Activated CD8-positive, alpha-beta T cell treated with anti-CD3 and anti-CD28 coated beads for 36 hours (primary cell): ENCODE results near the gene CDKN1A. TPM values are rescaled to one million over a fixed set of nuclear protein-coding genes. Genes with fewer than 3 reads are reported as not detected.

Experiments used
- ATAC-seq: fragments of 200-7000 bp; cut with Tn5 transposase; one replicate; pipeline ENCODE4 v1.10.0; 2021; ENCODE audit warnings: mild to moderate bottlenecking, moderate library complexity
- CTCF ChIA-PET: fragments of 350-600 bp; sonication (Branson Sonifier 250); formaldehyde crosslinking; loops from one replicate; lab custom pipeline; 2021; ENCODE audit warnings: antibody characterized with exemption; lab: Charles Lee
- POLR2A ChIA-PET: fragments of 350-600 bp; sonication (Branson Sonifier 250); formaldehyde crosslinking; loops from one replicate; lab custom pipeline; 2021; ENCODE audit warnings: antibody characterized with exemption; lab: Charles Lee
- DNase-seq: peaks from one replicate; pipeline ENCODE4 v3.0.0-alpha.2; 2020
- H3K27ac Mint-ChIP-seq: one replicate; pipeline ENCODE4 v1.8.0; 2021; ENCODE audit warnings: mild to moderate bottlenecking, mixed read lengths
- H3K27me3 Mint-ChIP-seq: one replicate; pipeline ENCODE4 v1.8.0; 2021; ENCODE audit warnings: mixed read lengths
- H3K36me3 Mint-ChIP-seq: one replicate; pipeline ENCODE4 v1.8.0; 2021; ENCODE audit warnings: low read depth, mixed read lengths
- H3K4me1 Mint-ChIP-seq: one replicate; pipeline ENCODE4 v1.8.0; 2021; ENCODE audit warnings: low read depth, mixed read lengths
- H3K4me3 Mint-ChIP-seq: one replicate; pipeline ENCODE4 v1.8.0; 2021; ENCODE audit warnings: mild to moderate bottlenecking, moderate library complexity, mixed read lengths
- H3K9me3 Mint-ChIP-seq: one replicate; pipeline ENCODE4 v1.8.0; 2021; ENCODE audit warnings: mixed read lengths
- CTCF ChIP-seq: fragments of 200-600 bp; IDR thresholded peaks from one replicate; pipeline ENCODE4 v1.8.0; 2022; ENCODE audit warnings: antibody characterized with exemption, mild to moderate bottlenecking
- intact Hi-C: fragments of 100-400 bp; cut with micrococcal nuclease; formaldehyde crosslinking; loops from one replicate; pipeline ENCODE4 v1.10.0; 2022
- total RNA-seq, 2 experiments: library from RNA; stranded (reverse); gene quantifications; one replicate each; pipeline ENCODE4 v1.2.3, GENCODE V29; 2021

The CDKN1A gene
- total RNA-seq, 2 experiments from 2014 or later = 42.3 to 47.4 TPM

- ATAC-seq (peak; percentile 29), DNase-seq (peak; percentile 83)
- Mint-ChIP-seq H3K27ac (peak overlapping the region; percentile 81), H3K36me3 (peaks cover 53% of the 10 kb centered on the region), H3K9me3 (no peaks in the 10 kb centered on the region), H3K4me1 (peaks cover 41% of the 10 kb centered on the region), H3K27me3 (peaks cover 4% of the 10 kb centered on the region), H3K4me3 (peak overlapping the region; percentile 49)
- intact Hi-C loops = loop anchor here (5.0 kb wide), 2 partner anchors 60 to 75 kb away; no protein-coding TSS in a partner anchor
- ChIA-PET POLR2A (interaction anchor here (0.6 to 1.6 kb wide), 6 partner anchors 13 to 76 kb away, joined by 3 to 5 read pairs (median 4); no protein-coding TSS in a partner anchor), CTCF (interaction anchor here (0.9 to 4.0 kb wide), 14 partner anchors 9 to 335 kb away, joined by 3 to 22 read pairs (median 4); no protein-coding TSS in a partner anchor)
- TF ChIP-seq CTCF = no peak
These were observed 4.0 kb downstream of the CDKN1A start for GRCh38 chr6:36682328-36683144.

GRCh38 chr6:36683145-36683655 lies 4.7 kb downstream of the CDKN1A start:
- peak overlapping the region; percentile 49 for H3K4me3 Mint-ChIP-seq
- H3K27me3 Mint-ChIP-seq = no peaks in the 10 kb centered on the region
- intact Hi-C loops = loop anchor here (5.0 kb wide), 2 partner anchors 61 to 74 kb away; no protein-coding TSS in a partner anchor
- peaks cover 53% of the 10 kb centered on the region for H3K36me3 Mint-ChIP-seq
- no peak for TF ChIP-seq CTCF
- no peaks in the 10 kb centered on the region for H3K9me3 Mint-ChIP-seq
- CTCF ChIA-PET = interaction anchor here (1.7 to 4.0 kb wide), 7 partner anchors 8 to 335 kb away, joined by 5 to 22 read pairs (median 6); no protein-coding TSS in a partner anchor
- ATAC-seq (no peak), DNase-seq (no peak)
- H3K4me1 Mint-ChIP-seq = peaks cover 35% of the 10 kb centered on the region
- POLR2A ChIA-PET = interaction anchor here (0.9 to 1.1 kb wide), 3 partner anchors 16 to 54 kb away, joined by 3 read pairs; no protein-coding TSS in a partner anchor
- peak overlapping the region; percentile 34 for H3K27ac Mint-ChIP-seq

GRCh38 chr6:36683656-36684446 lies 5.3 kb downstream of the CDKN1A start:
- ChIA-PET CTCF (interaction anchor here (1.7 to 2.9 kb wide), 4 partner anchors 11 to 75 kb away, joined by 5 to 22 read pairs (median 6); no protein-coding TSS in a partner anchor), POLR2A (interaction anchor here (0.9 to 1.1 kb wide), 3 partner anchors 17 to 53 kb away, joined by 3 read pairs; no protein-coding TSS in a partner anchor)
- peaks cover 30% of the 10 kb centered on the region for H3K4me1 Mint-ChIP-seq
- DNase-seq (no peak), ATAC-seq (no peak)
- no peak overlapping the region for H3K4me3 Mint-ChIP-seq
- no peaks in the 10 kb centered on the region for H3K9me3 Mint-ChIP-seq
- TF ChIP-seq CTCF = no peak
- no peaks in the 10 kb centered on the region for H3K27me3 Mint-ChIP-seq
- peaks cover 49% of the 10 kb centered on the region for H3K36me3 Mint-ChIP-seq
- H3K27ac Mint-ChIP-seq = no peak overlapping the region
- intact Hi-C loops = loop anchor here (5.0 kb wide), 2 partner anchors 62 to 73 kb away; no protein-coding TSS in a partner anchor

- ATAC-seq = no peak
- intact Hi-C loops = loop anchor here (5.0 kb wide), 2 partner anchors 62 to 73 kb away; no protein-coding TSS in a partner anchor
- POLR2A ChIA-PET = no interaction called here
- peaks cover 49% of the 10 kb centered on the region for H3K36me3 Mint-ChIP-seq
- CTCF ChIA-PET = interaction anchor here (1.7 to 2.0 kb wide), 2 partner anchors 11 to 62 kb away, joined by 5 to 6 read pairs; no protein-coding TSS in a partner anchor
- H3K4me1 Mint-ChIP-seq = peaks cover 30% of the 10 kb centered on the region
- no peak overlapping the region for H3K27ac Mint-ChIP-seq
- H3K9me3 Mint-ChIP-seq = no peaks in the 10 kb centered on the region
- TF ChIP-seq CTCF = no peak
- DNase-seq = no peak
- no peak overlapping the region for H3K4me3 Mint-ChIP-seq
- no peaks in the 10 kb centered on the region for H3K27me3 Mint-ChIP-seq
These were observed 5.9 kb downstream of the CDKN1A start for GRCh38 chr6:36684447-36684812.
